ENCODE measurements around the gene OR6C75. TPM values are rescaled to one million over a fixed set of nuclear protein-coding genes. Genes with fewer than 3 reads are reported as not detected.

The OR6C75 gene
- total RNA-seq, 1 experiment from 2014 or later = not detected

DNA sequence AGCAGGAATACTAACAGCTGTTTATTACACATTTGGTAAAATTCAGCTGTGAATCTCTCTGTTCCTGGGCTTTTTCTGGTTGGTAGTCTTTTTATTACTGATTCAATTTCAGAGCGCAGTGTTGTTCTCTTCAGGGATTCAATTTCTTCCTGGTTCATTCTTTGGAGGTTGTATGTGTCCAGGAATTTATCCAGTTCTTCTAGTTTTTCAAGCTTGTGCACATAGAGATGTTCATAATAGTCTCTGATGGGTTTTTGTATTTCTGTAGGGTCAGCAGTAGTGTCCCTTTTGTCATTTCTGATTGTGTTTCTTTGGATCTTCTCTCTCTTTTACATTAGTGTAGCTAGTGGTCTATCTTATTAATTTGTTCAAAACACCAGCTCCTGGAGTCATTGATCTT lies 54.2 kb downstream of the OR6C75 start:
- no peak overlapping the region for H3K27ac ChIP-seq (ENCODE audit: low read length)
- no peak for ATAC-seq
- no peaks in the 10 kb centered on the region for H4K20me1 ChIP-seq (ENCODE audit: low read length)
- H2AFZ ChIP-seq (ENCODE audit: low read length) = no peak overlapping the region
- no peaks in the 10 kb centered on the region for H3K79me2 ChIP-seq (ENCODE audit: low read length)
- ChIA-PET CTCF (no interaction called here), POLR2A (ENCODE audit: unreplicated experiment) (no interaction called here)
- H3F3A ChIP-seq (ENCODE audit: low read length, unreplicated experiment) = no peaks in the 10 kb centered on the region
- H3K9ac ChIP-seq (ENCODE audit: low read length) = no peak overlapping the region
- H3K9me2 ChIP-seq (replicated peaks; ENCODE audit: low read length) = no peaks in the 10 kb centered on the region
- BruUV-seq (replicated peaks) = no TSS peak
- H3K27me3 ChIP-seq (ENCODE audit: low read length) = peaks cover 26% of the 10 kb centered on the region
- DNase-seq = no peak
- no peaks in the 10 kb centered on the region for H3K4me1 ChIP-seq (ENCODE audit: insufficient read depth, low read length)
- no peak overlapping the region for H3K4me2 ChIP-seq (ENCODE audit: low read length)
- H3K4me3 ChIP-seq (ENCODE audit: low read length) = no peak overlapping the region
- H3K36me3 ChIP-seq (ENCODE audit: low read depth, low read length) = no peaks in the 10 kb centered on the region
- TF ChIP-seq EZH2 (IDR thresholded peaks at IDR 0.05; ENCODE audit: low read length, unreplicated experiment) = no peak
- TF ChIP-seq EZH2phosphoT487 (IDR thresholded peaks at IDR 0.05; ENCODE audit: borderline replicate concordance, low read length) = no peak
- no peak for TF ChIP-seq CTCF (conservative IDR thresholded peaks at IDR 0.05; ENCODE audit: low read depth, low read length)
- H3K9me3 ChIP-seq (ENCODE audit: low read length) = no peaks in the 10 kb centered on the region
- intact Hi-C loops (cut with micrococcal nuclease) = no loop called here

Other genes starting within 250 kb of the OR6C75 start
- not detected in 2 replicates for gene OR9K2, start 236.6 kb upstream of the OR6C75 start, total RNA-seq (2014; rRNA removed)
- not detected in 2 replicates for gene OR10A7, start 141.9 kb upstream of the OR6C75 start, total RNA-seq (2014; rRNA removed)
- gene OR6C74, start 118.4 kb upstream of the OR6C75 start, total RNA-seq (2014; rRNA removed) = not detected in 2 replicates
- not detected in 2 replicates for gene OR6C6, start 66.4 kb upstream of the OR6C75 start, total RNA-seq (2014; rRNA removed)
- gene OR6C1, start 48.6 kb upstream of the OR6C75 start, total RNA-seq (2014; rRNA removed) = not detected in 2 replicates
- not detected in 2 replicates for gene OR6C3, start 32.2 kb upstream of the OR6C75 start, total RNA-seq (2014; rRNA removed)
- gene OR6C65, start 37.6 kb downstream of the OR6C75 start, total RNA-seq (2014; rRNA removed) = not detected in 2 replicates
- gene OR6C76, start 63.3 kb downstream of the OR6C75 start, total RNA-seq (2014; rRNA removed) = not detected in 2 replicates
- not detected in 2 replicates for gene OR6C2, start 81.1 kb downstream of the OR6C75 start, total RNA-seq (2014; rRNA removed)
- not detected in 2 replicates for gene OR6C70, start 107.2 kb downstream of the OR6C75 start, total RNA-seq (2014; rRNA removed)
- not detected in 2 replicates for gene OR6C68, start 129.4 kb downstream of the OR6C75 start, total RNA-seq (2014; rRNA removed)
- gene OR6C4, start 186.6 kb downstream of the OR6C75 start, total RNA-seq (2014; rRNA removed) = not detected in 2 replicates
- gene OR2AP1, start 209.5 kb downstream of the OR6C75 start, total RNA-seq (2014; rRNA removed) = not detected in 2 replicates